Endothelial cell of umbilical vein (primary cell): ENCODE results near the gene NCOA3. TPM values are rescaled to one million over a fixed set of nuclear protein-coding genes. Genes with fewer than 3 reads are reported as not detected.
"Not testable (repeated sequence)": the region's sequence is repeated elsewhere in the genome, so short reads cannot be mapped to it uniquely, and the experiment has no call there.

Experiments used
- BruUV-seq: library from RNA; stranded (reverse); fragments of 400-500 nt; replicated peaks from 2 replicates; lab custom pipeline; 2021; lab: Mats Ljungman, UMichigan
- CTCF ChIA-PET: fragments of 300-600, 350-600 bp; sonication (Branson Sonifier 250); formaldehyde crosslinking; loops from one replicate; lab custom pipeline; 2021; ENCODE audit warnings: antibody characterized with exemption, inconsistent platforms; lab: Charles Lee
- POLR2A ChIA-PET: fragments of 300-600, 350-600 bp; sonication (Branson Sonifier 250); formaldehyde crosslinking; loops from one replicate; lab custom pipeline; 2021; ENCODE audit warnings: antibody characterized with exemption, inconsistent platforms; lab: Charles Lee
- DNase-seq: peaks from one replicate; pipeline ENCODE4 v3.0.0-alpha.2; 2011; ENCODE audit warnings: low read depth, low spot score
- FAIRE-seq: peaks from 2 replicates; lab custom pipeline; 2011; peaks lifted over from hg19 to GRCh38; lab: Jason Lieb, UNC
- H2AFZ ChIP-seq: 2 replicates; pipeline ENCODE4 v1.6.0; 2012; ENCODE audit warnings: low read depth, low read length, control low read depth, inconsistent platforms
- H3K27ac ChIP-seq: 2 replicates; pipeline ENCODE4 v1.5.1; 2011; ENCODE audit warnings: low read depth, mild to moderate bottlenecking, control low read depth, low read length, moderate library complexity; ENCODE audit not compliant: insufficient read depth
- H3K27me3 ChIP-seq, 2 experiments: 2 replicates each; pipeline versions ENCODE4 v1.6.0 to v1.6.1; 2011; ENCODE audit warnings: low read length in 2 of 2, mixed read lengths in 1 of 2; ENCODE audit not compliant: control insufficient read depth in 2 of 2, insufficient read depth in 2 of 2
- H3K36me3 ChIP-seq, 2 experiments: 2 replicates in 1 of 2; 3 replicates in 1 of 2; pipeline ENCODE4 v1.5.1; 2011; ENCODE audit warnings: low read length in 2 of 2, mild to moderate bottlenecking in 1 of 2, moderate library complexity in 1 of 2; ENCODE audit not compliant: control insufficient read depth in 2 of 2, insufficient read depth in 2 of 2; ENCODE audit errors: extremely low read depth in 1 of 2
- H3K4me1 ChIP-seq: 3 replicates; pipeline ENCODE4 v1.5.1; 2011; ENCODE audit warnings: mild to moderate bottlenecking, low read length; ENCODE audit not compliant: control insufficient read depth, insufficient read depth; ENCODE audit errors: extremely low read depth
- H3K4me2 ChIP-seq: 2 replicates; pipeline ENCODE4 v1.6.1; 2011; ENCODE audit warnings: low read length, control low read depth, mixed read lengths; ENCODE audit not compliant: insufficient read depth
- H3K4me3 ChIP-seq, 3 experiments: fragments of 200-600 bp in 1 of 3; sonication (generic), shearing (Covaris generic) in 1 of 3; replicated peaks in 1 of 3; 2 replicates each; pipeline ENCODE4 v1.5.1; 2011 to 2016; ENCODE audit warnings: control low read depth in 3 of 3, low read length in 3 of 3, mild to moderate bottlenecking in 2 of 3, inconsistent platforms in 1 of 3, low read depth in 1 of 3, moderate library complexity in 1 of 3; ENCODE audit not compliant: insufficient read depth in 1 of 3
- H3K79me2 ChIP-seq: 2 replicates; pipeline ENCODE4 v1.6.0; 2012; ENCODE audit warnings: low read length, inconsistent platforms; ENCODE audit not compliant: control insufficient read depth, insufficient read depth
- H3K9ac ChIP-seq: replicated peaks from 2 replicates; pipeline ENCODE3; 2011; ENCODE audit warnings: low read length, control low read depth; ENCODE audit not compliant: insufficient read depth; ENCODE audit errors: extremely low read depth
- H3K9me1 ChIP-seq: replicated peaks from 3 replicates; pipeline ENCODE4 v1.6.0; 2011; ENCODE audit warnings: mild to moderate bottlenecking, low read length; ENCODE audit not compliant: control insufficient read depth, insufficient read depth; ENCODE audit errors: extremely low read depth
- H3K9me3 ChIP-seq: replicated peaks from 2 replicates; pipeline ENCODE4 v1.5.1; 2012; ENCODE audit warnings: low read length, inconsistent platforms; ENCODE audit not compliant: control insufficient read depth, insufficient read depth
- H4K20me1 ChIP-seq: replicated peaks from 2 replicates; pipeline ENCODE3; 2011; ENCODE audit warnings: mild to moderate bottlenecking, low read length; ENCODE audit not compliant: control insufficient read depth, insufficient read depth; ENCODE audit errors: extremely low read depth
- EZH2 ChIP-seq: IDR thresholded peaks from 2 replicates; pipeline ENCODE4 v1.6.1; 2012; ENCODE audit warnings: borderline replicate concordance, low read depth, mild to moderate bottlenecking, moderate library complexity, low read length, inconsistent platforms; ENCODE audit not compliant: severe bottlenecking
- FOS ChIP-seq: IDR thresholded peaks from 2 replicates; pipeline ENCODE4 v1.6.1; 2011; ENCODE audit warnings: mild to moderate bottlenecking, low read length, moderate library complexity, borderline replicate concordance; ENCODE audit not compliant: insufficient read depth
- GATA2 ChIP-seq: IDR thresholded peaks from 2 replicates; pipeline ENCODE4 v1.7.0; 2011; ENCODE audit warnings: low read depth, mild to moderate bottlenecking, moderate library complexity, mixed read lengths, low read length; ENCODE audit not compliant: insufficient read length, insufficient read depth
- JUN ChIP-seq: IDR thresholded peaks from 2 replicates; pipeline ENCODE4 v1.6.1; 2011; ENCODE audit warnings: borderline replicate concordance, low read depth; ENCODE audit not compliant: insufficient read length, insufficient read depth
- MYC ChIP-seq: IDR thresholded peaks from one replicate; pipeline ENCODE4 v1.6.1; 2011; ENCODE audit warnings: mild to moderate bottlenecking, low read depth, low read length
- POLR2A ChIP-seq: IDR thresholded peaks from 2 replicates; pipeline ENCODE4 v1.6.1; 2012; ENCODE audit warnings: low read depth, mild to moderate bottlenecking, control low read depth, low read length
- POLR2AphosphoS5 ChIP-seq: IDR thresholded peaks from 2 replicates; pipeline ENCODE4 v1.6.1; 2012; ENCODE audit warnings: low read depth, mild to moderate bottlenecking, control low read depth, low read length, moderate library complexity; ENCODE audit not compliant: insufficient read depth
- dilution Hi-C: fragments of 300-500 bp; cut with MboI; formaldehyde crosslinking; loops from one replicate; pipeline ENCODE4 v1.15.0; 2019; ENCODE audit warnings: low sequenced_read_pairs; ENCODE audit not compliant: extremely low pct_ligation_motif_present
- intact Hi-C: fragments of 100-400 bp; cut with micrococcal nuclease; formaldehyde crosslinking; loops from one replicate; pipeline ENCODE4 v1.10.0; 2022
- polyA plus RNA-seq, 4 experiments: library from polyadenylated mRNA; depleted of rRNA in 3 of 4; stranded (reverse) in 3 of 4; unstranded in 1 of 4; fragments of >200 nt; gene quantifications; 2 replicates each; pipeline versions ENCODE4 v1.2.1 to v1.2.3, GENCODE V29; 2011 to 2012; ENCODE audit warnings: missing spikeins in 1 of 4
- total RNA-seq: library from RNA; stranded (reverse); gene quantifications from 2 replicates; pipeline ENCODE4 v1.2.3, GENCODE V29; 2021
- TF ChIP-seq, protein P1 (sequence below), 2 donors: IDR thresholded peaks; 1 replicate in 1 of 2; 2 replicates in 1 of 2; pipeline ENCODE4 v1.5.1; 2011; ENCODE audit warnings: low read length in 2 of 2, mild to moderate bottlenecking in 2 of 2, moderate library complexity in 2 of 2, control low read depth in 1 of 2, inconsistent platforms in 1 of 2, low read depth in 1 of 2; ENCODE audit not compliant: insufficient read depth in 1 of 2; ENCODE audit errors: extremely low read depth in 1 of 2
- TF ChIP-seq, protein P2 (sequence below): IDR thresholded peaks from 2 replicates; pipeline ENCODE4 v1.6.1; 2011; ENCODE audit not compliant: insufficient read depth, insufficient read length

NCOA3 gene
- total and polyA plus RNA-seq, 2 donors (not counting 3 experiments of a cell fraction or from before 2014, with no cell fraction given), result 12.0 to 35.6 TPM

DNA sequence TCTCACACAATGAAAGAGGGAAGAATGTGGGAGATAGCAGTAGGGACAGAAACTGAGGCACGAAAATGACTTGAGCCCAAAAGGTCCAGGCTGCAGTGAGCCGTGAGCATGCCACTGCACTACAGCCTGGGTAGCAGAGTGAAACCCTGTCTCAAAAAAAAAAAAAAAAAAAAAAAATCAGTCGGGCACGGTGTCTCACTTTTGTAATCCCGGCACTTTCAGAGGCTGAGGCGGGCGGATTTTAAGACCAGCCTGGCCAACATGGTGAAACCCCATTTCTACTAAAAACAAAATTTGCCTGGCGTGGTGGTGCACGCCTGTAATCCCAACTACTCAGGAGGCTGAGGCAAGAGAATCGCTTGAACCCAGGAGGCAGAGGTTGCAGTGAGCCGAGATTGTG lies 7.1 kb upstream of the NCOA3 start:
- H3K9me3 ChIP-seq, H2AFZ ChIP-seq, H3K4me1 ChIP-seq, dilution Hi-C loops, H3K27me3 ChIP-seq, FAIRE-seq, H3K27ac ChIP-seq, H3K4me3 ChIP-seq, H3K9ac ChIP-seq, BruUV-seq, H3K4me2 ChIP-seq, H3K36me3 ChIP-seq, intact Hi-C loops, DNase-seq, H4K20me1 ChIP-seq, H3K79me2 ChIP-seq, H3K9me1 ChIP-seq: not testable (repeated sequence)
- CTCF ChIA-PET, result interaction anchor here (1.8 kb wide), 1 partner anchor 289 kb away, joined by 6 read pairs; no protein-coding TSS in a partner anchor
- POLR2A ChIA-PET, result interaction anchor here (2.3 kb wide), 1 partner anchor 9 kb away, joined by 6 read pairs; no protein-coding TSS in a partner anchor

DNA sequence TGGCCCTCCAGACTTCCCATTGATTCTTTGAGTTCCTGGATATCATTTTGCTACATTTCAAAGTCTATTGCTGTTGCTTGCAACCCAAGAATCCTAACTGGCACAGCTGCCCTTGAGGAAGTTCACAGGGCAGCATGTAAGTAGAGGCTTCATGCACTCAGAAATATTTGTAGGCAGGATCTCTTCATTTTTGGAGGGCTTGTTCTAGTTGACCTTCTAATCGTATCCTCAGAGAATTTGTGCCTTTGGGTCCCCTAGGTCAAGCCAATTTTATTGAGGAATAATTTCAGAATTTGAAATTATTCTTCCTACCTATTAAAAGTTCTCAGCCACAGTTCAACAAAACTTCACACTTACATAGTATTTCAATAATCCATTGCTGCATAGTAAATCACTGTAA lies 5.6 kb upstream of the NCOA3 start:
- CTCF ChIA-PET, result no interaction called here
- Histone ChIP-seq H3K27ac (no peak overlapping the region), H3K36me3 (no peaks in the 10 kb centered on the region), H3K9ac (no peak overlapping the region), H3K4me2 (no peak overlapping the region), H4K20me1 (no peaks in the 10 kb centered on the region), H3K9me1 (no peaks in the 10 kb centered on the region), H3K9me3 (no peaks in the 10 kb centered on the region), H2AFZ (no peak overlapping the region), H3K79me2 (no peaks in the 10 kb centered on the region), H3K4me1 (peaks cover 11% of the 10 kb centered on the region), H3K27me3 (no peaks in the 10 kb centered on the region), H3K4me3 (no peak overlapping the region)
- POLR2A ChIA-PET, result no interaction called here
- no TSS peak for BruUV-seq
- no peak for TF ChIP-seq GATA2
- TF ChIP-seq FOS, result no peak
- no peak for TF ChIP-seq JUN
- TF ChIP-seq MYC, result no peak
- TF ChIP-seq, protein P1, sequence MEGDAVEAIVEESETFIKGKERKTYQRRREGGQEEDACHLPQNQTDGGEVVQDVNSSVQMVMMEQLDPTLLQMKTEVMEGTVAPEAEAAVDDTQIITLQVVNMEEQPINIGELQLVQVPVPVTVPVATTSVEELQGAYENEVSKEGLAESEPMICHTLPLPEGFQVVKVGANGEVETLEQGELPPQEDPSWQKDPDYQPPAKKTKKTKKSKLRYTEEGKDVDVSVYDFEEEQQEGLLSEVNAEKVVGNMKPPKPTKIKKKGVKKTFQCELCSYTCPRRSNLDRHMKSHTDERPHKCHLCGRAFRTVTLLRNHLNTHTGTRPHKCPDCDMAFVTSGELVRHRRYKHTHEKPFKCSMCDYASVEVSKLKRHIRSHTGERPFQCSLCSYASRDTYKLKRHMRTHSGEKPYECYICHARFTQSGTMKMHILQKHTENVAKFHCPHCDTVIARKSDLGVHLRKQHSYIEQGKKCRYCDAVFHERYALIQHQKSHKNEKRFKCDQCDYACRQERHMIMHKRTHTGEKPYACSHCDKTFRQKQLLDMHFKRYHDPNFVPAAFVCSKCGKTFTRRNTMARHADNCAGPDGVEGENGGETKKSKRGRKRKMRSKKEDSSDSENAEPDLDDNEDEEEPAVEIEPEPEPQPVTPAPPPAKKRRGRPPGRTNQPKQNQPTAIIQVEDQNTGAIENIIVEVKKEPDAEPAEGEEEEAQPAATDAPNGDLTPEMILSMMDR (IDR thresholded peaks at IDR 0.05; ENCODE audit: extremely low read depth in 1 of 2, insufficient read depth in 1 of 2, low read depth in 1 of 2, low read length in 2 of 2), result no peak
- TF ChIP-seq POLR2AphosphoS5, result no peak
- no peak for TF ChIP-seq EZH2
- TF ChIP-seq, protein P2, sequence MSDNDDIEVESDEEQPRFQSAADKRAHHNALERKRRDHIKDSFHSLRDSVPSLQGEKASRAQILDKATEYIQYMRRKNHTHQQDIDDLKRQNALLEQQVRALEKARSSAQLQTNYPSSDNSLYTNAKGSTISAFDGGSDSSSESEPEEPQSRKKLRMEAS, result no peak
- TF ChIP-seq POLR2A, result no peak
- intact Hi-C loops, result no loop called here
- dilution Hi-C loops, result no loop called here
- FAIRE-seq, result no peak
- no peak for DNase-seq
